IMR-90 (cell line): Measurements from ENCODE around the gene PDE11A. TPM values are rescaled to one million over a fixed set of nuclear protein-coding genes. Genes with fewer than 3 reads are reported as not detected.

Experiments
- ATAC-seq: fragments of 200-7000 bp; cut with Tn5 transposase; 2 replicates; pipeline ENCODE4 v1.9.1; 2020; ENCODE audit warnings: low read depth, mild to moderate bottlenecking, moderate library complexity
- BruUV-seq: library from RNA; stranded (reverse); fragments of 400-500 nt; replicated peaks from 2 replicates; lab custom pipeline; 2021; lab: Mats Ljungman, UMichigan
- CTCF ChIA-PET: fragments of 300-600 bp; formaldehyde crosslinking; extraction: SDS; loops from one replicate; lab custom pipeline; 2021; ENCODE audit warnings: antibody characterized with exemption; lab: Yijun Ruan, JAX
- POLR2A ChIA-PET: fragments of 300-600 bp; sonication (Branson Sonifier 250); formaldehyde crosslinking; loops from one replicate; lab custom pipeline; 2022; ENCODE audit warnings: antibody characterized with exemption; ENCODE audit not compliant: unreplicated experiment; lab: Charles Lee
- DNase-seq: peaks from one replicate; pipeline ENCODE4 v3.0.0; 2013
- H2AFZ ChIP-seq: replicated peaks from 2 replicates; pipeline ENCODE3; 2013; ENCODE audit warnings: low read length, mild to moderate bottlenecking; ENCODE audit not compliant: poor library complexity
- H2AK5ac ChIP-seq: 2 replicates; pipeline ENCODE4 v1.6.1; 2013; ENCODE audit warnings: low read depth, low read length, inconsistent platforms
- H2AK9ac ChIP-seq: replicated peaks from 2 replicates; pipeline ENCODE3; 2013; ENCODE audit warnings: mild to moderate bottlenecking, low read depth, low read length, moderate library complexity; ENCODE audit not compliant: poor library complexity
- H2BK120ac ChIP-seq: 2 replicates; pipeline ENCODE4 v1.6.1; 2013; ENCODE audit warnings: low read depth, low read length, inconsistent platforms
- H2BK15ac ChIP-seq: 3 replicates; pipeline ENCODE4 v1.6.1; 2013; ENCODE audit warnings: low read depth, low read length, inconsistent platforms
- H2BK20ac ChIP-seq: 2 replicates; pipeline ENCODE4 v1.6.1; 2013; ENCODE audit warnings: low read depth, mild to moderate bottlenecking, inconsistent platforms, low read length, moderate library complexity
- H2BK5ac ChIP-seq: 2 replicates; pipeline ENCODE4 v1.6.1; 2013; ENCODE audit warnings: mild to moderate bottlenecking, low read depth, low read length, inconsistent platforms; ENCODE audit not compliant: poor library complexity, severe bottlenecking
- H3K14ac ChIP-seq: replicated peaks from 2 replicates; pipeline ENCODE4 v1.6.1; 2013; ENCODE audit warnings: low read depth, low read length, inconsistent platforms
- H3K18ac ChIP-seq: 2 replicates; pipeline ENCODE4 v1.6.1; 2013; ENCODE audit warnings: low read depth, low read length, control low read depth
- H3K23ac ChIP-seq: 2 replicates; pipeline ENCODE4 v1.6.1; 2013; ENCODE audit warnings: low read depth, low read length, inconsistent platforms
- H3K27ac ChIP-seq: 2 replicates; pipeline ENCODE4 v1.5.1; 2013; ENCODE audit warnings: mild to moderate bottlenecking, control low read depth, low read length; ENCODE audit not compliant: insufficient read depth
- H3K27me3 ChIP-seq: 2 replicates; pipeline ENCODE4 v1.6.1; 2013; ENCODE audit warnings: low read length; ENCODE audit not compliant: control insufficient read depth, insufficient read depth
- H3K36me3 ChIP-seq: 2 replicates; pipeline ENCODE4 v1.6.1; 2013; ENCODE audit warnings: low read length, mixed read lengths; ENCODE audit not compliant: control insufficient read depth, insufficient read depth
- H3K4ac ChIP-seq: 2 replicates; pipeline ENCODE4 v1.6.1; 2013; ENCODE audit warnings: low read depth, low read length, inconsistent platforms
- H3K4me1 ChIP-seq: 2 replicates; pipeline ENCODE4 v1.6.1; 2013; ENCODE audit warnings: low read length, mixed read lengths; ENCODE audit not compliant: control insufficient read depth, insufficient read depth
- H3K4me2 ChIP-seq: 2 replicates; pipeline ENCODE4 v1.6.1; 2013; ENCODE audit warnings: low read depth, mild to moderate bottlenecking, control low read depth, low read length, moderate library complexity
- H3K4me3 ChIP-seq: 2 replicates; pipeline ENCODE4 v1.5.1; 2013; ENCODE audit warnings: low read depth, mild to moderate bottlenecking, control low read depth, low read length, moderate library complexity; ENCODE audit not compliant: insufficient read depth
- H3K56ac ChIP-seq: 2 replicates; pipeline ENCODE4 v1.6.1; 2013; ENCODE audit warnings: low read length, inconsistent platforms; ENCODE audit not compliant: insufficient read depth; ENCODE audit errors: extremely low read depth
- H3K79me1 ChIP-seq, 2 experiments: 2 replicates each; pipeline ENCODE4 v1.6.1; 2013; ENCODE audit warnings: low read length in 2 of 2, inconsistent platforms in 1 of 2, low read depth in 1 of 2
- H3K9ac ChIP-seq: 2 replicates; pipeline ENCODE4 v1.6.1; 2013; ENCODE audit warnings: low read depth, low read length, control low read depth
- H3K9me1 ChIP-seq: 2 replicates; pipeline ENCODE4 v1.6.1; 2013; ENCODE audit warnings: low read length, inconsistent platforms; ENCODE audit not compliant: insufficient read depth
- H3K9me3 ChIP-seq: 2 replicates; pipeline ENCODE4 v1.6.1; 2013; ENCODE audit warnings: low read length; ENCODE audit not compliant: control insufficient read depth, insufficient read depth
- H4K20me1 ChIP-seq: 2 replicates; pipeline ENCODE4 v1.6.1; 2013; ENCODE audit warnings: low read length, inconsistent platforms; ENCODE audit not compliant: insufficient read depth
- H4K5ac ChIP-seq: 2 replicates; pipeline ENCODE4 v1.6.1; 2013; ENCODE audit warnings: mild to moderate bottlenecking, low read depth, low read length, control low read depth
- H4K8ac ChIP-seq, 2 experiments: 2 replicates each; pipeline ENCODE4 v1.6.1; 2013; ENCODE audit warnings: low read depth in 2 of 2, low read length in 2 of 2, control low read depth in 1 of 2, inconsistent platforms in 1 of 2
- H4K91ac ChIP-seq: 2 replicates; pipeline ENCODE4 v1.6.1; 2013; ENCODE audit warnings: low read depth, low read length, inconsistent platforms; ENCODE audit not compliant: insufficient read depth
- BHLHE40 ChIP-seq: fragments of 150-350 bp; IDR thresholded peaks from 2 replicates; pipeline ENCODE4 v1.6.1; 2016; ENCODE audit warnings: mild to moderate bottlenecking, low read depth, low read length
- CEBPB ChIP-seq: IDR thresholded peaks from 2 replicates; pipeline ENCODE4 v1.6.1; 2012; ENCODE audit warnings: low read depth, low read length, improper control_type of control experiment
- CHD1 ChIP-seq: IDR thresholded peaks from 2 replicates; pipeline ENCODE4 v1.6.1; 2012; ENCODE audit warnings: low read depth, low read length, improper control_type of control experiment
- FOS ChIP-seq: fragments of 150-350 bp; IDR thresholded peaks from 2 replicates; pipeline ENCODE4 v1.6.1; 2016; ENCODE audit warnings: low read depth, low read length
- MAFK ChIP-seq: IDR thresholded peaks from 2 replicates; pipeline ENCODE4 v1.6.1; 2012; ENCODE audit warnings: low read depth, low read length, improper control_type of control experiment
- MAZ ChIP-seq: IDR thresholded peaks from 2 replicates; pipeline ENCODE4 v1.6.1; 2012; ENCODE audit warnings: low read depth, mild to moderate bottlenecking, low read length, improper control_type of control experiment, moderate library complexity, borderline replicate concordance
- MXI1 ChIP-seq: IDR thresholded peaks from 2 replicates; pipeline ENCODE4 v1.6.1; 2012; ENCODE audit warnings: low read depth, mild to moderate bottlenecking, low read length, moderate library complexity, borderline replicate concordance
- NFE2L2 ChIP-seq: fragments of 150-350 bp; IDR thresholded peaks from 2 replicates; pipeline ENCODE4 v1.6.1; 2016; ENCODE audit warnings: low read depth, mild to moderate bottlenecking, low read length
- POLR2A ChIP-seq: IDR thresholded peaks from 2 replicates; pipeline ENCODE4 v1.6.1; 2012; ENCODE audit warnings: mild to moderate bottlenecking, low read depth, low read length
- RAD21 ChIP-seq: IDR thresholded peaks from 2 replicates; pipeline ENCODE4 v1.6.1; 2012; ENCODE audit warnings: low read length, improper control_type of control experiment
- RCOR1 ChIP-seq: IDR thresholded peaks from 2 replicates; pipeline ENCODE4 v1.6.1; 2012; ENCODE audit warnings: mild to moderate bottlenecking, low read length, improper control_type of control experiment; ENCODE audit not compliant: insufficient replicate concordance
- RFX5 ChIP-seq: IDR thresholded peaks from 2 replicates; pipeline ENCODE4 v1.8.0; 2012; ENCODE audit warnings: low read depth, mild to moderate bottlenecking, low read length, moderate library complexity
- SMC3 ChIP-seq: fragments of 150-350 bp; IDR thresholded peaks from 2 replicates; pipeline ENCODE4 v1.6.1; 2016; ENCODE audit warnings: low read depth, mild to moderate bottlenecking, antibody characterized with exemption, low read length, moderate library complexity
- WGBS, 2 experiments: methylation state at CpG; one replicate each; pipeline versions ENCODE4 v1.1.5 to v1.1.7; 2013; ENCODE audit warnings: missing lambda C conversion rate in 2 of 2; ENCODE audit not compliant: insufficient read length in 1 of 2; ENCODE audit errors: extremely low coverage in 2 of 2; 5-methylcytosine and 5-hydroxymethylcytosine counted together
- dilution Hi-C: fragments of 300-500 bp; cut with HindIII; formaldehyde crosslinking; loops from one replicate; pipeline ENCODE4 v1.14.3; 2018; ENCODE audit warnings: low sequenced_read_pairs; ENCODE audit not compliant: unreplicated experiment
- in situ Hi-C: fragments of 300-500 bp; cut with MboI; formaldehyde crosslinking; loops from 3 replicates; pipeline ENCODE4 v1.14.3; 2019; ENCODE audit warnings: low sequenced_read_pairs, inconsistent platforms, mixed read lengths
- intact Hi-C: fragments of 100-400 bp; cut with micrococcal nuclease; formaldehyde crosslinking; loops from 2 replicates; pipeline ENCODE4 v1.10.0; 2022
- polyA plus RNA-seq, 3 experiments: library from polyadenylated mRNA; depleted of rRNA; stranded (reverse); fragments of >200 nt; gene quantifications; 2 replicates each; pipeline ENCODE4 v1.2.3, GENCODE V29; 2012; ENCODE audit warnings: low replicate concordance in 1 of 3
- total RNA-seq: library from RNA; depleted of rRNA; stranded (reverse); fragments of >200 nt; gene quantifications from 2 replicates; pipeline ENCODE4 v1.2.3, GENCODE V29; 2012
- TF ChIP-seq, protein P1 (sequence below): conservative IDR thresholded peaks from 2 replicates; pipeline ENCODE4 v1.5.1; 2012; ENCODE audit warnings: mild to moderate bottlenecking, low read depth, low read length, improper control_type of control experiment
- TF ChIP-seq, protein P2 (sequence below): fragments of 150-350 bp; IDR thresholded peaks from 2 replicates; pipeline ENCODE4 v1.6.1; 2016; ENCODE audit warnings: low read depth, mild to moderate bottlenecking, low read length, moderate library complexity, borderline replicate concordance
- TF ChIP-seq, protein P3 (sequence below): fragments of 150-350 bp; IDR thresholded peaks from 2 replicates; pipeline ENCODE4 v1.6.1; 2017; ENCODE audit warnings: mild to moderate bottlenecking, antibody characterized with exemption, low read length, low read depth

Gene PDE11A
- total and polyA plus RNA-seq, 2 of the 4 experiments (the other 2 are of a cell fraction): 0.21 to 0.72 TPM

DNA sequence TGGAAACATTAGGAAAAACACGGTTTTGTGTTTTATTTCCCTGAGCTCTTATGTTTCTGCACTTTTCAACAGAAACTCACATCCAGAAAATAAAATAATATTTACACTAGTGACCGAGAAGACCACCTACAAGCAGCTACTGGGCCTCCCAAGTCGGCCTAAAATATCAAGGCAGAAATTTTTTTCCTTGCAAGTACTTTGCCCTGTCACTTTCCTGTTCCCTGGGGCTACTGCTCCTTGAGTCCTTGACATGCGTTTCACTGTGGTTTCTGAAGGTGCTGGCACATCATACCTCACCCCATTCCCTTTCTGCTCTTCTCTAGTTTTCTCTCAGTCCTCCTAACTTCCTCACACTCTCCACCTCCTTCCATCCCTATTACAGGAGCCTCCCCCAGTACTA is 400.9 kb downstream of the PDE11A start:
- CTCF ChIA-PET: no interaction called here

More for the DNA sequence above, 400.9 kb downstream of the PDE11A start:
- no peaks in the 10 kb centered on the region for H3K36me3 ChIP-seq
- no peaks in the 10 kb centered on the region for H4K20me1 ChIP-seq
- H3K9me1 ChIP-seq: no peaks in the 10 kb centered on the region
- H3K4ac ChIP-seq: no peak overlapping the region
- no peak overlapping the region for H2AFZ ChIP-seq
- H3K14ac ChIP-seq: no peak overlapping the region
- no peak for DNase-seq
- no peaks in the 10 kb centered on the region for H3K79me1 ChIP-seq
- no peak overlapping the region for H2BK20ac ChIP-seq
- H3K4me2 ChIP-seq: no peak overlapping the region
- H2BK5ac ChIP-seq: no peak overlapping the region
- POLR2A ChIA-PET: no interaction called here
- no peak overlapping the region for H3K56ac ChIP-seq
- no peak overlapping the region for H2AK5ac ChIP-seq
- no peak overlapping the region for H4K91ac ChIP-seq
- no peak overlapping the region for H4K5ac ChIP-seq
- no peak overlapping the region for H3K9ac ChIP-seq
- no peak for ATAC-seq
- no peaks in the 10 kb centered on the region for H3K9me3 ChIP-seq
- dilution Hi-C loops: no loop called here
- in situ Hi-C loops: no loop called here
- TF ChIP-seq MAFK (no peak), MAZ (no peak), MXI1 (no peak), CEBPB (no peak), NFE2L2 (no peak), CHD1 (no peak), RCOR1 (no peak), FOS (no peak), RFX5 (no peak), POLR2A (no peak), RAD21 (no peak), SMC3 (no peak), BHLHE40 (no peak)
- TF ChIP-seq, protein P1, sequence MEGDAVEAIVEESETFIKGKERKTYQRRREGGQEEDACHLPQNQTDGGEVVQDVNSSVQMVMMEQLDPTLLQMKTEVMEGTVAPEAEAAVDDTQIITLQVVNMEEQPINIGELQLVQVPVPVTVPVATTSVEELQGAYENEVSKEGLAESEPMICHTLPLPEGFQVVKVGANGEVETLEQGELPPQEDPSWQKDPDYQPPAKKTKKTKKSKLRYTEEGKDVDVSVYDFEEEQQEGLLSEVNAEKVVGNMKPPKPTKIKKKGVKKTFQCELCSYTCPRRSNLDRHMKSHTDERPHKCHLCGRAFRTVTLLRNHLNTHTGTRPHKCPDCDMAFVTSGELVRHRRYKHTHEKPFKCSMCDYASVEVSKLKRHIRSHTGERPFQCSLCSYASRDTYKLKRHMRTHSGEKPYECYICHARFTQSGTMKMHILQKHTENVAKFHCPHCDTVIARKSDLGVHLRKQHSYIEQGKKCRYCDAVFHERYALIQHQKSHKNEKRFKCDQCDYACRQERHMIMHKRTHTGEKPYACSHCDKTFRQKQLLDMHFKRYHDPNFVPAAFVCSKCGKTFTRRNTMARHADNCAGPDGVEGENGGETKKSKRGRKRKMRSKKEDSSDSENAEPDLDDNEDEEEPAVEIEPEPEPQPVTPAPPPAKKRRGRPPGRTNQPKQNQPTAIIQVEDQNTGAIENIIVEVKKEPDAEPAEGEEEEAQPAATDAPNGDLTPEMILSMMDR: no peak
- TF ChIP-seq, protein P2, sequence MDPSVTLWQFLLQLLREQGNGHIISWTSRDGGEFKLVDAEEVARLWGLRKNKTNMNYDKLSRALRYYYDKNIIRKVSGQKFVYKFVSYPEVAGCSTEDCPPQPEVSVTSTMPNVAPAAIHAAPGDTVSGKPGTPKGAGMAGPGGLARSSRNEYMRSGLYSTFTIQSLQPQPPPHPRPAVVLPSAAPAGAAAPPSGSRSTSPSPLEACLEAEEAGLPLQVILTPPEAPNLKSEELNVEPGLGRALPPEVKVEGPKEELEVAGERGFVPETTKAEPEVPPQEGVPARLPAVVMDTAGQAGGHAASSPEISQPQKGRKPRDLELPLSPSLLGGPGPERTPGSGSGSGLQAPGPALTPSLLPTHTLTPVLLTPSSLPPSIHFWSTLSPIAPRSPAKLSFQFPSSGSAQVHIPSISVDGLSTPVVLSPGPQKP: no peak
- TF ChIP-seq, protein P3, sequence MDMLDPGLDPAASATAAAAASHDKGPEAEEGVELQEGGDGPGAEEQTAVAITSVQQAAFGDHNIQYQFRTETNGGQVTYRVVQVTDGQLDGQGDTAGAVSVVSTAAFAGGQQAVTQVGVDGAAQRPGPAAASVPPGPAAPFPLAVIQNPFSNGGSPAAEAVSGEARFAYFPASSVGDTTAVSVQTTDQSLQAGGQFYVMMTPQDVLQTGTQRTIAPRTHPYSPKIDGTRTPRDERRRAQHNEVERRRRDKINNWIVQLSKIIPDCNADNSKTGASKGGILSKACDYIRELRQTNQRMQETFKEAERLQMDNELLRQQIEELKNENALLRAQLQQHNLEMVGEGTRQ: no peak
- no peak overlapping the region for H3K18ac ChIP-seq
- H3K4me3 ChIP-seq: no peak overlapping the region
- no peak overlapping the region for H4K8ac ChIP-seq
- no peaks in the 10 kb centered on the region for H3K4me1 ChIP-seq
- intact Hi-C loops: loop anchor here (1.0 kb wide), 1 partner anchor 27 kb away; no protein-coding TSS in a partner anchor
- BruUV-seq: no TSS peak
- H3K23ac ChIP-seq: no peak overlapping the region
- H2AK9ac ChIP-seq: no peak overlapping the region
- no peaks in the 10 kb centered on the region for H3K27me3 ChIP-seq
- H2BK120ac ChIP-seq: no peak overlapping the region
- 21% methylated on average over 2 of the region's 4 CpGs; no CpG with 5 or more reads in 1 of the 2 experiments for WGBS, 2 experiments
- H3K27ac ChIP-seq: no peak overlapping the region
- H2BK15ac ChIP-seq: no peak overlapping the region
